Activated CD4-positive, CD25-positive, alpha-beta regulatory T cell treated with anti-CD3 and anti-CD28 coated beads, Interleukin-2, amount 50 U/mL, for 16 hours (primary cell): ENCODE results near the gene GRID2IP.

Experiments
- DNase-seq: peaks from one replicate; pipeline ENCODE4 v3.0.0-alpha.2; 2020; ENCODE audit warnings: low read depth, low spot score

GRID2IP gene

GRCh38 chr7:6448943-6449543 lies 102.2 kb downstream of the GRID2IP start:
- DNase-seq = no peak

GRCh38 chr7:6447581-6448199 lies 103.6 kb downstream of the GRID2IP start, which contains the start of gene DAGLB:
DAGLB (minus strand) TSS chr7:6447954; CDS start chr7:6447842, 112 bp downstream.
- DNase-seq = peak; percentile 89
